GM19240 (cell line): ENCODE data around the gene ZMYND8.
"Not testable (repeated sequence)": the region's sequence is repeated elsewhere in the genome, so short reads cannot be mapped to it uniquely, and the experiment has no call there.

ENCODE experiments used
- DNase-seq: peaks from one replicate; pipeline ENCODE4 v3.0.0; 2011; ENCODE audit warnings: low spot score; ENCODE audit not compliant: insufficient read length

ZMYND8 gene

GRCh38 chr20:47247972-47248371 is 108.5 kb downstream of the ZMYND8 start:
- DNase-seq, result no peak

- DNase-seq, result no peak
Measured at GRCh38 chr20:47246061-47246777, 110.3 kb downstream of the ZMYND8 start.

GRCh38 chr20:47245166-47245565 is 111.3 kb downstream of the ZMYND8 start:
- not testable (repeated sequence) for DNase-seq

GRCh38 chr20:47244451-47244850 is 112.0 kb downstream of the ZMYND8 start:
- DNase-seq, result no peak

- no peak for DNase-seq
Measured at GRCh38 chr20:47243532-47244305, 112.8 kb downstream of the ZMYND8 start.

- DNase-seq, result no peak
Measured at GRCh38 chr20:47243003-47243402, 113.5 kb downstream of the ZMYND8 start.

- no peak for DNase-seq
Measured at GRCh38 chr20:47241345-47241781, 115.1 kb downstream of the ZMYND8 start.

- not testable (repeated sequence) for DNase-seq
Measured at GRCh38 chr20:47240096-47240495, 116.4 kb downstream of the ZMYND8 start.

GRCh38 chr20:47239719-47240067 is 116.8 kb downstream of the ZMYND8 start:
- DNase-seq, result no peak

GRCh38 chr20:47238780-47239718 is 117.5 kb downstream of the ZMYND8 start:
- DNase-seq, result no peak

GRCh38 chr20:47237715-47238114 is 118.8 kb downstream of the ZMYND8 start:
- DNase-seq, result no peak

- no peak for DNase-seq
Measured at GRCh38 chr20:47236639-47236900, 119.9 kb downstream of the ZMYND8 start.

- no peak for DNase-seq
Measured at GRCh38 chr20:47235853-47236638, 120.5 kb downstream of the ZMYND8 start.

- no peak for DNase-seq
Measured at GRCh38 chr20:47235111-47235510, 121.4 kb downstream of the ZMYND8 start.

- DNase-seq, result no peak
Measured at GRCh38 chr20:47233333-47234188, 122.9 kb downstream of the ZMYND8 start.

GRCh38 chr20:47232518-47232917 is 124.0 kb downstream of the ZMYND8 start:
- DNase-seq, result no peak

- DNase-seq, result no peak
Measured at GRCh38 chr20:47231382-47232039, 125.0 kb downstream of the ZMYND8 start.

GRCh38 chr20:47230811-47231256 is 125.7 kb downstream of the ZMYND8 start:
- DNase-seq, result no peak

- no peak for DNase-seq
Measured at GRCh38 chr20:47228654-47229053, 127.8 kb downstream of the ZMYND8 start.

GRCh38 chr20:47227576-47227975 is 128.9 kb downstream of the ZMYND8 start:
- DNase-seq, result no peak
